Activated T-cell treated with anti-CD3 and anti-CD28 coated beads, Interleukin-2, amount 50 U/mL, for 24 hours (primary cell): ENCODE data around the gene RSL1D1.

ENCODE experiments used
- DNase-seq: peaks from one replicate; pipeline ENCODE4 v3.0.0-alpha.2; 2020
- H3K27ac Mint-ChIP-seq: 2 replicates; pipeline ENCODE4 v1.8.0; 2020; ENCODE audit warnings: mild to moderate bottlenecking, mixed read lengths
- H3K27me3 Mint-ChIP-seq: 2 replicates; pipeline ENCODE4 v1.8.0; 2020; ENCODE audit warnings: mixed read lengths
- H3K36me3 Mint-ChIP-seq: 2 replicates; pipeline ENCODE4 v1.8.0; 2020; ENCODE audit warnings: low read depth, mixed read lengths
- H3K4me1 Mint-ChIP-seq: 2 replicates; pipeline ENCODE4 v1.8.0; 2020; ENCODE audit warnings: low read depth, mixed read lengths
- H3K4me3 Mint-ChIP-seq: 2 replicates; pipeline ENCODE4 v1.8.0; 2020; ENCODE audit warnings: mild to moderate bottlenecking, moderate library complexity, mixed read lengths
- H3K9me3 Mint-ChIP-seq: 2 replicates; pipeline ENCODE4 v1.8.0; 2020; ENCODE audit warnings: mixed read lengths

Gene RSL1D1

GRCh38 chr16:11851294-11852091 is at the start of gene RSL1D1:
Gene RSL1D1, minus strand, starts transcription at chr16:11851542. Its CDS starts 30 bp downstream, at chr16:11851512.
- peaks cover 61% of the 10 kb centered on the region for H3K4me1 Mint-ChIP-seq
- H3K9me3 Mint-ChIP-seq, result no peaks in the 10 kb centered on the region
- peaks cover 80% of the 10 kb centered on the region for H3K36me3 Mint-ChIP-seq

GRCh38 chr16:11901091-11901490 is 49.7 kb upstream of the RSL1D1 start:
- Mint-ChIP-seq H3K27ac (peak overlapping the region; percentile 76), H3K4me3 (no peak overlapping the region), H3K9me3 (no peaks in the 10 kb centered on the region), H3K4me1 (peaks cover 77% of the 10 kb centered on the region), H3K36me3 (peaks cover 75% of the 10 kb centered on the region), H3K27me3 (no peaks in the 10 kb centered on the region)
- no peak for DNase-seq

More at GRCh38 chr16:11851294-11852091, at the start of gene RSL1D1:
- peak; percentile 98 for DNase-seq
- Mint-ChIP-seq H3K27ac (peak within 1 kb of the TSS; percentile 97), H3K27me3 (no peaks in the 10 kb centered on the region), H3K4me3 (peak within 1 kb of the TSS; percentile 100)

DNA sequence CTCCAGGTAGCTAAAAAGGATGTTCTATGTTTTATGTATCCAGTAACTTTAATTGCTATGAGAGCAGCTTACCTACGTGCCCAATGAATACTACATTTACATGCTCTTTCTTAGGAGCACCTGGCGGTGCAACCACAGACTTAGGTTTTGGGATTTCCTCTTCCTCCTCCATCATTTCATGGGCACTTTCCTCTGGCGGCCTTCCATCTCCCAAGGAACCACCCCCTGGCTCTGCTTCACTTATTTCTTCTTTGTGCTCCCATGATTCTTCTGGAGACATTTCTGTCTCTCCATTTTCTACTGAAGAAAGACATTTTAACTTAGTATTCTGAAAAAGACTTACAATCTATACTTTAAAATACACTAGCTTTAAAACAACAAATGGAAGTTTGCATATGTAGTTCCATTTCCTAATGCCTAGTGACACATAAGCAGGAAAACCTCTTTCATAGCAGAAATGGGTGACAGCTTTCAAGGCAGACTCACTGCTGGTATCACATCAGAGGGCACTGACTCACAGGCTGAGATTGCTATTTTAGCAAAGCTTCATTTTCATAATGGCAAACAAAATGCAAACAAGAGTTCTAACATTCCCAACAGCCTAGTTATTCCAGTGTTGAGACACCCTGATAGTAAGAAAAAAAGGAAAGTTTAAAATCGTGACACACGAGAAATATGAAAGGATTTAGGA is 45.3 kb upstream of the RSL1D1 start:
- H3K4me1 Mint-ChIP-seq, result peaks cover 53% of the 10 kb centered on the region
- peaks cover 83% of the 10 kb centered on the region for H3K36me3 Mint-ChIP-seq
- H3K27me3 Mint-ChIP-seq, result no peaks in the 10 kb centered on the region
- no peak overlapping the region for H3K4me3 Mint-ChIP-seq
- peak overlapping the region; percentile 70 for H3K27ac Mint-ChIP-seq
- no peak for DNase-seq
- H3K9me3 Mint-ChIP-seq, result no peaks in the 10 kb centered on the region

DNA sequence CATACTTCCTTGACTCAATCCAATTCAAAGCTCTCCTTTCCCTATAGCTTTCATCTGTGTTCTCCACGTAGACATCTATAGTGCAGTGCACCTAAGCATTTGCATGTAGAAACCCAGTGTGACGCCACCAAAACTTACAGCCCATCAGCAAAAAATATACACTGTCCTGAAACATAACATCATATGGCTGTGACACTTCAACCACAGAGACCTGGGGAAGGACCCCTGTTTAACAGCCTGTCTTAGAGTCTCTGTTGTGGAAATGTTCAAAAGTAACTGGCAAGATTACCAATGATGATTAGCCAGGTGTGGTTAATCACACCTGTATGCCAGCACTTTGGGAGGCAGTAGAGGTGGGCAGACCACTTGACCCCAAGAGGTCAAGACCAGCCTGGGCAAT is 42.2 kb upstream of the RSL1D1 start:
- Mint-ChIP-seq H3K27me3 (no peaks in the 10 kb centered on the region), H3K9me3 (no peaks in the 10 kb centered on the region), H3K4me3 (no peak overlapping the region), H3K4me1 (peaks cover 26% of the 10 kb centered on the region), H3K27ac (peak overlapping the region; percentile 66), H3K36me3 (peaks cover 86% of the 10 kb centered on the region)
- no peak for DNase-seq

- Mint-ChIP-seq H3K27ac (no peak overlapping the region), H3K4me3 (no peak overlapping the region), H3K36me3 (peaks cover 85% of the 10 kb centered on the region), H3K27me3 (no peaks in the 10 kb centered on the region), H3K4me1 (peaks cover 21% of the 10 kb centered on the region), H3K9me3 (no peaks in the 10 kb centered on the region)
- DNase-seq, result no peak
Observed at GRCh38 chr16:11892761-11893160, 41.4 kb upstream of the RSL1D1 start.

DNA sequence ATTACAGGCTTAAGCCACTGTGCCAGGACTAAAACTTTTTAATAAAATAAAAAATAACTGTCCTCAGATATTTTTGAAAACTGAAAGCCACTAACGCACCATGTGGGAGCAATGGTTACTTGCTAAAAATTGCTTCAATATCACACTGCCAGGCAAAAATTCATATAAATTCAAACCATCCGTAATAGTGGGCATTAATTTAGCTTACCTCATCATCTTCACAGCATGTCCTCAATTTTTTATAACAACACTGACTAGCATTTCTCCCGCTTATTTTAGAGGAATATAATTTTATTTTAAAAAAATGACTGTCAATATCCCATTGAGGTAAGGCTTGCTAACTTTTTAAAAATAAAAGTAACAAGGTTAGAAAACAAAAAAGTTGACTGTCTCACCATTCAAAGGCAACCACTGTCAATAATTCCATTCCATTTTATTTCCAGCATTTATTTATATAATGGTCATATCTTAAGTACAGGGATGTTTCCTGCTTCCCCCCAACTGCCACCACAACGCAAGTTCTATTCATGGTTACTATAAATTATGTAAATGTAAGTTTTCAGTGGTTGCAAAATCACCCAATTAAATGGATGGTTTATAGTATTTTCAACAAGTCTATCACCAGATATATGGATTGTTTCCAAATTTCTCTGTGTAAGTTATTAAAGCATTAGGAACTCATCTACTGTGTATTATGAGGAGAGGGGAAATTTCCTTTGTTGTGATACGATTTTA is 39.1 kb upstream of the RSL1D1 start:
- peaks cover 4% of the 10 kb centered on the region for H3K4me1 Mint-ChIP-seq
- no peak overlapping the region for H3K4me3 Mint-ChIP-seq
- peaks cover 84% of the 10 kb centered on the region for H3K36me3 Mint-ChIP-seq
- no peak overlapping the region for H3K27ac Mint-ChIP-seq
- no peak for DNase-seq
- H3K27me3 Mint-ChIP-seq, result no peaks in the 10 kb centered on the region
- H3K9me3 Mint-ChIP-seq, result no peaks in the 10 kb centered on the region

GRCh38 chr16:11886881-11887280 is 35.5 kb upstream of the RSL1D1 start:
- Mint-ChIP-seq H3K4me3 (no peak overlapping the region), H3K36me3 (peaks cover 90% of the 10 kb centered on the region), H3K27ac (peak overlapping the region; percentile 6)

DNA sequence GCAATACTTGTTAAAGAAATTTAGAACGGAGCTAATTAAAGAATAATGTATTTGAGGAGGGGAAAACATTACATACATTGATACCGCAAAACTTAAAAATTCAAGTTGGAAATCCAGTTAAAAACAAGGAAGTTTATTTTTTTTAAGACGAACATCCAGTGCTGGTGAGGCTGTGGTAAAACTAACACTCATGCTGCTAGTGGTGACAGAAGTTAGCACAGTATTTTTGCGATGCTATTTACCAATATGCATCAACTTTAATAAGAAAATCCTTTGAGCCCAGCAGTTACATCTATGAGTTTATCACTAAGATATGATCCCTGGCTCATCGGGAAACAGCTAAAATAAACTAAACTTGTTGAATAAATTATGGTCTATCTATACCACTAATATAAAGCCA is 32.7 kb upstream of the RSL1D1 start:
- H3K4me1 Mint-ChIP-seq, result peaks cover 4% of the 10 kb centered on the region
- H3K4me3 Mint-ChIP-seq, result no peak overlapping the region
- no peak overlapping the region for H3K27ac Mint-ChIP-seq
- no peaks in the 10 kb centered on the region for H3K27me3 Mint-ChIP-seq
- peaks cover 92% of the 10 kb centered on the region for H3K36me3 Mint-ChIP-seq
- no peak for DNase-seq
- no peaks in the 10 kb centered on the region for H3K9me3 Mint-ChIP-seq

More at GRCh38 chr16:11886881-11887280, 35.5 kb upstream of the RSL1D1 start:
- no peaks in the 10 kb centered on the region for H3K27me3 Mint-ChIP-seq
- no peaks in the 10 kb centered on the region for H3K4me1 Mint-ChIP-seq
- DNase-seq, result no peak
- no peaks in the 10 kb centered on the region for H3K9me3 Mint-ChIP-seq

DNA sequence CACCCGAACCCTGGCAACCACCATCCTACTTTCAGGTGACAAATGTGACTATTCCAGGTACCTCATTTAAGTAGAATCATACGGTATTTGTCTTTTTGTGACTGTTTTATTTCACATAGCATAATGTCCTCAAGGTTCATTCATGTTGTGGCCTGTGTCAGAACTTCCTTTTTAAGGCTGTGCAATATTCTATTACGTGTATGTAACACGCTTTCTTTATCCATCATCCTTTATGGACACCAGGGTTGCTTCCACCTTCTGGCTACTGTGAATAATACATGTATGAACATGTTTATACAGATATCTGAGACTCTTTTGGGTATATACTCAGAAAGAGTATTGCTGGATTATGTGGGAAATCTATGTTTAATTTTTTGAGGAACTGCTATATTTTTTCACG is 28.7 kb upstream of the RSL1D1 start:
- Mint-ChIP-seq H3K4me1 (peaks cover 4% of the 10 kb centered on the region), H3K9me3 (no peaks in the 10 kb centered on the region), H3K27ac (peak overlapping the region; percentile 27), H3K36me3 (peaks cover 94% of the 10 kb centered on the region), H3K27me3 (no peaks in the 10 kb centered on the region), H3K4me3 (no peak overlapping the region)
- no peak for DNase-seq

DNA sequence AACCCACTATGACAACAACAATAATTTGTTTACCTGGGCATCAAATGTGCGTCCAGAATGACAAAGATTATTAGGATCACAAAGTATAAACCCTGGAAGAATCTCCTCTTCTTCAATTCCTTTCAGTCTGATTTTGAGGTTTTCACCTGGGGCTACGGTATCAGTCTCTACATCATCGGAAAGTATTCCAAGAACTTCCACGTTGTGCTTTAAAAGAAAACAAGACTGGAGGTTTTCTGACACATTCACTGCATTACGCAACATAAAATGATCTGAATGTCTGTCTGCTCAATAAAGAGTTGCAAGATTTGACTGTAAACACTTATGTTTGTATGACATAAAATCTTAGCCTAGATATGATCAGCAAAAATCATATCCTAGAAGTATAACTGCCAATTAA is 26.0 kb upstream of the RSL1D1 start:
- DNase-seq, result no peak
- Mint-ChIP-seq H3K27ac (no peak overlapping the region), H3K27me3 (no peaks in the 10 kb centered on the region), H3K4me3 (no peak overlapping the region), H3K36me3 (peaks cover 93% of the 10 kb centered on the region), H3K4me1 (peaks cover 4% of the 10 kb centered on the region), H3K9me3 (no peaks in the 10 kb centered on the region)

- H3K4me1 Mint-ChIP-seq, result peaks cover 5% of the 10 kb centered on the region
- no peak overlapping the region for H3K4me3 Mint-ChIP-seq
- no peaks in the 10 kb centered on the region for H3K9me3 Mint-ChIP-seq
- peak overlapping the region; percentile 67 for H3K27ac Mint-ChIP-seq
- H3K36me3 Mint-ChIP-seq, result peaks cover 93% of the 10 kb centered on the region
- DNase-seq, result no peak
- H3K27me3 Mint-ChIP-seq, result no peaks in the 10 kb centered on the region
Observed at GRCh38 chr16:11876306-11876705, 25.0 kb upstream of the RSL1D1 start.

- Mint-ChIP-seq H3K27me3 (no peaks in the 10 kb centered on the region), H3K4me3 (no peak overlapping the region), H3K36me3 (peaks cover 93% of the 10 kb centered on the region), H3K27ac (peak overlapping the region; percentile 67), H3K9me3 (no peaks in the 10 kb centered on the region), H3K4me1 (peaks cover 5% of the 10 kb centered on the region)
- DNase-seq, result no peak
Observed at GRCh38 chr16:11875721-11876120, 24.4 kb upstream of the RSL1D1 start.

DNA sequence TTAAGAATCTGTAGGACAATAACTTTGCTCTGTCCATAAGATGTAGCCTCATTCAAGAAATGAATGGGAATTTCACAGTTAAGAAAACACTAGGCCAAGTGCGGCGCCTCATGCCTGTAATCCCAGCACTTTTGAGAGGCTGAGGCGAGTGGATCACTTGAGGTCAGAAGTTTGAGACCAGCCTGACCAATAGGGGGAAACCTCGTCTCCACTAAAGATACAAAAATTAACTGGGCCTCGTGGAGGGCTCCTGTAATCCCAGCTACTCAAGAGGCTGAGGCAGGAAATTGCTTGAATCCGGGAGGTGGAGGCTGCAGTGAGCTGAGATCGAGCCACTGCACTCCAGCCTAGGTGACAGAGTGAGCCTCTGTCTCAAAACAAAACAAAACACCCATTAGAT is 19.9 kb upstream of the RSL1D1 start:
- Mint-ChIP-seq H3K27ac (peak overlapping the region; percentile 64), H3K4me3 (no peak overlapping the region)

DNA sequence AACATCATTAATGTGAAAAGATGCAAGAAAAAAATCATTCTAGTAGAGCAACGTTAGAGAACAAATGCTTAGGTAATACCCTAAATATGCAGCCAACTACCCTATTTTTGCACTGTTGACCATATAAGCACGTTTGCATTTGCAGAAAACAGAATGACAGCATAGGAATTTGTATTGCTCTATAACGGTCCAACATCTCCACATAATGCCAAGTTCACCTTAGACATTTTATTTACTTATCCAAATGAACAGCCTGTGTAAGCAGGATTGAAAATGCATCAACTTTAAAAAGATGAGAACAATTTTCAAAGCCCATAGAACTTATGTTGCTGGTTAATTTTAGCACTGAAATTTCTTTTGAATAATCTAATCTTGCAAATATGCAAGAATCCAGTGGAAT is 19.1 kb upstream of the RSL1D1 start:
- no peak for DNase-seq
- Mint-ChIP-seq H3K27ac (no peak overlapping the region), H3K36me3 (peaks cover 78% of the 10 kb centered on the region), H3K4me1 (peaks cover 16% of the 10 kb centered on the region), H3K27me3 (no peaks in the 10 kb centered on the region), H3K4me3 (no peak overlapping the region), H3K9me3 (no peaks in the 10 kb centered on the region)

More for the DNA sequence above, 19.9 kb upstream of the RSL1D1 start:
- no peaks in the 10 kb centered on the region for H3K27me3 Mint-ChIP-seq
- H3K9me3 Mint-ChIP-seq, result no peaks in the 10 kb centered on the region
- H3K36me3 Mint-ChIP-seq, result peaks cover 86% of the 10 kb centered on the region
- DNase-seq, result no peak
- H3K4me1 Mint-ChIP-seq, result peaks cover 10% of the 10 kb centered on the region
